ENCODE results near the gene CKAP5.
A peak's percentile ranks its signal among the peaks of the same experiment; 100 is the strongest.
"Not testable (repeated sequence)": the region's sequence is repeated elsewhere in the genome, so short reads cannot be mapped to it uniquely, and the experiment has no call there.

Gene CKAP5

GRCh38 chr11:46721286-46721685 lies 124.8 kb downstream of the CKAP5 start:
- H3K27ac Mint-ChIP-seq = no peak overlapping the region
- H3K27me3 Mint-ChIP-seq = no peaks in the 10 kb centered on the region
- no peaks in the 10 kb centered on the region for H3K36me3 Mint-ChIP-seq (ENCODE audit: low read depth)
- intact Hi-C loops (cut with micrococcal nuclease) = no loop called here
- H3K9me3 Mint-ChIP-seq = no peaks in the 10 kb centered on the region
- no peak overlapping the region for H3K4me3 Mint-ChIP-seq
- H3K4me1 Mint-ChIP-seq (ENCODE audit: low read depth) = no peaks in the 10 kb centered on the region

- no peak overlapping the region for H3K27ac Mint-ChIP-seq
- no peaks in the 10 kb centered on the region for H3K4me1 Mint-ChIP-seq (ENCODE audit: low read depth)
- H3K9me3 Mint-ChIP-seq = no peaks in the 10 kb centered on the region
- no peaks in the 10 kb centered on the region for H3K27me3 Mint-ChIP-seq
- H3K4me3 Mint-ChIP-seq = no peak overlapping the region
- intact Hi-C loops (cut with micrococcal nuclease) = no loop called here
- H3K36me3 Mint-ChIP-seq (ENCODE audit: low read depth) = no peaks in the 10 kb centered on the region
These were observed 126.4 kb downstream of the CKAP5 start for GRCh38 chr11:46719543-46720218.

GRCh38 chr11:46719048-46719542 lies 127.0 kb downstream of the CKAP5 start, which contains the start of gene F2:
TSS of gene F2 (plus strand) at chr11:46719213. CDS start at chr11:46719236, 23 bp downstream.
- Mint-ChIP-seq H3K9me3 (no peaks in the 10 kb centered on the region), H3K27me3 (no peaks in the 10 kb centered on the region), H3K27ac (no peak within 1 kb of the TSS), H3K4me1 (ENCODE audit: low read depth) (no peaks in the 10 kb centered on the region), H3K4me3 (no peak within 1 kb of the TSS), H3K36me3 (ENCODE audit: low read depth) (no peaks in the 10 kb centered on the region)
- intact Hi-C loops (cut with micrococcal nuclease) = no loop called here

- no peak overlapping the region for H3K27ac Mint-ChIP-seq
- no peaks in the 10 kb centered on the region for H3K9me3 Mint-ChIP-seq
- intact Hi-C loops (cut with micrococcal nuclease) = no loop called here
- no peak overlapping the region for H3K4me3 Mint-ChIP-seq
- no peaks in the 10 kb centered on the region for H3K27me3 Mint-ChIP-seq
- no peaks in the 10 kb centered on the region for H3K4me1 Mint-ChIP-seq (ENCODE audit: low read depth)
- H3K36me3 Mint-ChIP-seq (ENCODE audit: low read depth) = no peaks in the 10 kb centered on the region
These were observed 127.7 kb downstream of the CKAP5 start for GRCh38 chr11:46718155-46719019.

GRCh38 chr11:46717825-46718154 lies 128.3 kb downstream of the CKAP5 start:
- H3K36me3 Mint-ChIP-seq (ENCODE audit: low read depth); H3K4me3 Mint-ChIP-seq; H3K27ac Mint-ChIP-seq; H3K27me3 Mint-ChIP-seq; H3K9me3 Mint-ChIP-seq; intact Hi-C loops (cut with micrococcal nuclease); H3K4me1 Mint-ChIP-seq (ENCODE audit: low read depth): not testable (repeated sequence)

- Mint-ChIP-seq H3K36me3 (ENCODE audit: low read depth) (peaks cover 5% of the 10 kb centered on the region), H3K4me3 (no peak overlapping the region), H3K27me3 (no peaks in the 10 kb centered on the region), H3K4me1 (ENCODE audit: low read depth) (no peaks in the 10 kb centered on the region), H3K27ac (no peak overlapping the region), H3K9me3 (no peaks in the 10 kb centered on the region)
- intact Hi-C loops (cut with micrococcal nuclease) = no loop called here
These were observed 133.1 kb downstream of the CKAP5 start for GRCh38 chr11:46712874-46713576.

GRCh38 chr11:46711303-46711702 lies 134.8 kb downstream of the CKAP5 start:
- Mint-ChIP-seq H3K4me1 (ENCODE audit: low read depth) (no peaks in the 10 kb centered on the region), H3K36me3 (ENCODE audit: low read depth) (peaks cover 22% of the 10 kb centered on the region), H3K27ac (no peak overlapping the region), H3K4me3 (no peak overlapping the region), H3K27me3 (no peaks in the 10 kb centered on the region), H3K9me3 (no peaks in the 10 kb centered on the region)
- intact Hi-C loops (cut with micrococcal nuclease) = no loop called here

- Mint-ChIP-seq H3K27ac (no peak overlapping the region), H3K27me3 (no peaks in the 10 kb centered on the region), H3K36me3 (ENCODE audit: low read depth) (peaks cover 27% of the 10 kb centered on the region), H3K9me3 (no peaks in the 10 kb centered on the region), H3K4me3 (no peak overlapping the region), H3K4me1 (ENCODE audit: low read depth) (no peaks in the 10 kb centered on the region)
- intact Hi-C loops (cut with micrococcal nuclease) = no loop called here
These were observed 135.2 kb downstream of the CKAP5 start for GRCh38 chr11:46710821-46711269.

- H3K9me3 Mint-ChIP-seq; intact Hi-C loops (cut with micrococcal nuclease); H3K27ac Mint-ChIP-seq; H3K4me1 Mint-ChIP-seq (ENCODE audit: low read depth); H3K27me3 Mint-ChIP-seq; H3K4me3 Mint-ChIP-seq: not testable (repeated sequence)
- H3K36me3 Mint-ChIP-seq (ENCODE audit: low read depth) = peaks cover 42% of the 10 kb centered on the region
These were observed 136.7 kb downstream of the CKAP5 start for GRCh38 chr11:46709351-46709750.

GRCh38 chr11:46706886-46707285 lies 139.2 kb downstream of the CKAP5 start:
- Mint-ChIP-seq H3K4me3 (no peak overlapping the region), H3K27ac (no peak overlapping the region), H3K9me3 (no peaks in the 10 kb centered on the region), H3K4me1 (ENCODE audit: low read depth) (peaks cover 12% of the 10 kb centered on the region), H3K36me3 (ENCODE audit: low read depth) (peaks cover 66% of the 10 kb centered on the region), H3K27me3 (no peaks in the 10 kb centered on the region)
- intact Hi-C loops (cut with micrococcal nuclease) = no loop called here

- H3K4me1 Mint-ChIP-seq (ENCODE audit: low read depth) = peaks cover 20% of the 10 kb centered on the region
- no peak overlapping the region for H3K4me3 Mint-ChIP-seq
- H3K27ac Mint-ChIP-seq = no peak overlapping the region
- peaks cover 83% of the 10 kb centered on the region for H3K36me3 Mint-ChIP-seq (ENCODE audit: low read depth)
- H3K9me3 Mint-ChIP-seq = no peaks in the 10 kb centered on the region
- intact Hi-C loops (cut with micrococcal nuclease) = no loop called here
- H3K27me3 Mint-ChIP-seq = no peaks in the 10 kb centered on the region
These were observed 140.9 kb downstream of the CKAP5 start for GRCh38 chr11:46705070-46705688.

GRCh38 chr11:46701078-46701654 lies 144.9 kb downstream of the CKAP5 start:
- intact Hi-C loops (cut with micrococcal nuclease) = loop anchor here (2.0 kb wide), 1 partner anchor 84 kb away; the partner anchor contains the start of genes ATG13 and HARBI1
- H3K36me3 Mint-ChIP-seq (ENCODE audit: low read depth) = peaks cover 79% of the 10 kb centered on the region
- H3K9me3 Mint-ChIP-seq = no peaks in the 10 kb centered on the region
- peak overlapping the region; percentile 99 for H3K27ac Mint-ChIP-seq
- H3K4me1 Mint-ChIP-seq (ENCODE audit: low read depth) = peaks cover 43% of the 10 kb centered on the region
- H3K4me3 Mint-ChIP-seq = peak overlapping the region; percentile 95
- no peaks in the 10 kb centered on the region for H3K27me3 Mint-ChIP-seq

All from dendritic cell treated with granulocyte-macrophage colony-stimulating factor and Interleukin-4, amounts not matched to agents 40 ng/mL and 50 ng/mL, for 4 days (primary cell).